IPS-11a (cell line): ENCODE measurements around the gene MYO19.
A peak's percentile ranks its signal among the peaks of the same experiment; 100 is the strongest.

ENCODE experiments used
- H3K4me3 ChIP-seq: one replicate; pipeline ENCODE4 v1.5.1; 2013; ENCODE audit warnings: low read depth, low read length, control low read depth

Gene MYO19, protein sequence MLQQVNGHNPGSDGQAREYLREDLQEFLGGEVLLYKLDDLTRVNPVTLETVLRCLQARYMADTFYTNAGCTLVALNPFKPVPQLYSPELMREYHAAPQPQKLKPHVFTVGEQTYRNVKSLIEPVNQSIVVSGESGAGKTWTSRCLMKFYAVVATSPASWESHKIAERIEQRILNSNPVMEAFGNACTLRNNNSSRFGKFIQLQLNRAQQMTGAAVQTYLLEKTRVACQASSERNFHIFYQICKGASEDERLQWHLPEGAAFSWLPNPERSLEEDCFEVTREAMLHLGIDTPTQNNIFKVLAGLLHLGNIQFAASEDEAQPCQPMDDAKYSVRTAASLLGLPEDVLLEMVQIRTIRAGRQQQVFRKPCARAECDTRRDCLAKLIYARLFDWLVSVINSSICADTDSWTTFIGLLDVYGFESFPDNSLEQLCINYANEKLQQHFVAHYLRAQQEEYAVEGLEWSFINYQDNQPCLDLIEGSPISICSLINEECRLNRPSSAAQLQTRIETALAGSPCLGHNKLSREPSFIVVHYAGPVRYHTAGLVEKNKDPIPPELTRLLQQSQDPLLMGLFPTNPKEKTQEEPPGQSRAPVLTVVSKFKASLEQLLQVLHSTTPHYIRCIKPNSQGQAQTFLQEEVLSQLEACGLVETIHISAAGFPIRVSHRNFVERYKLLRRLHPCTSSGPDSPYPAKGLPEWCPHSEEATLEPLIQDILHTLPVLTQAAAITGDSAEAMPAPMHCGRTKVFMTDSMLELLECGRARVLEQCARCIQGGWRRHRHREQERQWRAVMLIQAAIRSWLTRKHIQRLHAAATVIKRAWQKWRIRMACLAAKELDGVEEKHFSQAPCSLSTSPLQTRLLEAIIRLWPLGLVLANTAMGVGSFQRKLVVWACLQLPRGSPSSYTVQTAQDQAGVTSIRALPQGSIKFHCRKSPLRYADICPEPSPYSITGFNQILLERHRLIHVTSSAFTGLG

DNA sequence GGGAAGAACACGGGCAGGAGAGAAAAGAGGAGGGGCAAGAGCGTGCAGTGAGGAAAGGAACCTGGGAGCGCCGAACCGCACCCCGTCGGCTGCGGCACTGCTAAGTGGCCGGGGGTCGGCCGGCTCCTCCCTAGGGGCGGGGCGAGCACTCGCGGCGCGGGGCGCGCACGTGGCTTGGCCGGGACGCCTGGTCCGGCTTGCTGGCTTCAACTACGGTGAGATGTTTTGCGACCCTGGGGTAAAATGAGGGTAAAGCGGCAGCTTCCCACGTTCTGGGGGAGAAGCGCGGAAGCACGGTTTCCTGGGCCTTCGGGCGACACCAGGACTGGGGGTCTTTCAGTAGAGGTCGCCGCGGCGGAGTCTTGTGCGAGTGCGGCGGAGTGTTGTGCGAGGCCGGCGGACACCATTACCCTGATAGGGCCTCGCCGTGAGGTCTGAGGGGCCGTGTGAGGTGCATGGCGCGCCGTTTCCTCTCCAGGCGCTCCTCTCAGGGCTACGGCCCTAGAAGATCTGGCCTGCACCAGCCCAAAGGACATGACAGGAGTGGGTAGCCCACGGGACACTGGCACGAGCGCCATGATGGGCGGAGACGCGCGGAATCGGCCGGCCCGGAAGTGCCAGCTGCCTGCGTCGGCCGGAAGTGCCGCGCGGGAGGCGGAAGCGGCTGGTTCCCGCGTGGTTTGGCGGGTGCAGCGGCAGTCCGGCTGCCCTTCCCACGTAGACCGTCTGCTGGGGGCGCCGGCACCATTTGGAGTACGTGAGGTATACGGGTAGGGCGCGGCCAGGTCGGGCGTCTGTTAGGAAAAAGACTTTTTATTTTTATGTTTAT, at the start of gene MYO19, which contains the start of gene PIGW:
Gene MYO19 (minus strand): TSS at position 29 of the 829 bp plus-strand sequence. CDS start 2,330 bp downstream, outside the sequence.
Gene PIGW (plus strand): TSS at position 148 of the 829 bp plus-strand sequence. CDS start 2,115 bp downstream, outside the sequence.
- H3K4me3 ChIP-seq, result peak within 1 kb of the TSS; percentile 93

DNA sequence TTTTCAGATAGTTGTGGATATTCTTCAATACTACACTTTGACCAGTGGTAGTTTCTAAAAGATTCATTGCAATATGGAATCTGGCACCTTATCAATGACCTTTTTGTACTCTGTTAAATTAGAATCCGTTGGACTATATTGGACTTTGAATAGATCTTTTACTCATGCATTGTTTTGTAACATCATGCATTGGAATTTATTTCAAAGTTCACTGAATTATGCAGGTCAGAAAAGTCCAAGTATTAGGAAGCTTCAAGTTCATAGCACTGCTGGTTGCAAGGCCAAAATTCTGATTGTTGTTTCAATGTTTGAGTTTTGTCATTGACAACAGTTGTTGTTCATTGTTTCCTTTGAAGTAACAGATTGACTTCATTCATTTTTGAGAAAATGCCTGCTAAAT, 49.1 kb upstream of the MYO19 start:
- no peak overlapping the region for H3K4me3 ChIP-seq

DNA sequence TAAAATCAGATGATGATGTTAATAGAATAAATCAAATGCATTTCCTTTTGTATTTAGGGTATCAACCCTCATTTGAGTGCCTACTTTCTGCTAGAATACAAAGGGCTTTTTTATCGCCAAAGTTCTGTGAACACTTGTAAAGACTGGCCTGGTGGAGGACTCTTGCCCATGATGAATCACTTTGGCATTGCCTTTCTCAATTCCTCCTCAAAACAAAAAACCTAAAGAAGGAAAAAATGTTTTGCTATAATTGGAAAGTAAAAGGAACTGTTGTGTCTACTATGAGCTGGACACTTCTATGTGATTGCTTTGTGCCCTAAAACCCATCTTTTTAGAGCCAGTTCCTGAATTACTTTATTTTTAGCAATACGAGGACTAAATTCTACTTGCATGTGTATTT, 44.0 kb upstream of the MYO19 start:
- no peak overlapping the region for H3K4me3 ChIP-seq

DNA sequence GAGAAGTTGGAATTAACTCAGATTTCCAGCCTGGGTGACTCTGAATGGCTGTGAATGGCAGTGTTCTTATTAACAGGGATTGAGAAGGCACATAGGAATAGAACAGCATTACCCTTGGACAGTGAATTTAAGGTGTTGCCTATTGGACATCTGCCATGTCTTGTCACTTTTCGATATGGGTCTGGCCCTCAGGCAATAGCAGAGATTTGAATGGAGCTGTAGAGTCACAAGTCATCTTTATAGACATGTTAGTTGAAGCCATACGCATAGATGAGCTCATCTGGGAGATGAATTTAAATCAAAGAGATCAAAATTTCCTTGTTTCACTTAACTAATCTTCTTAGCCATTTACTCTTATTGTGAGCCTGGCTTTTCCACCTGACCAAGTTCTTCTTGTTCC, 42.1 kb upstream of the MYO19 start:
- H3K4me3 ChIP-seq, result no peak overlapping the region

DNA sequence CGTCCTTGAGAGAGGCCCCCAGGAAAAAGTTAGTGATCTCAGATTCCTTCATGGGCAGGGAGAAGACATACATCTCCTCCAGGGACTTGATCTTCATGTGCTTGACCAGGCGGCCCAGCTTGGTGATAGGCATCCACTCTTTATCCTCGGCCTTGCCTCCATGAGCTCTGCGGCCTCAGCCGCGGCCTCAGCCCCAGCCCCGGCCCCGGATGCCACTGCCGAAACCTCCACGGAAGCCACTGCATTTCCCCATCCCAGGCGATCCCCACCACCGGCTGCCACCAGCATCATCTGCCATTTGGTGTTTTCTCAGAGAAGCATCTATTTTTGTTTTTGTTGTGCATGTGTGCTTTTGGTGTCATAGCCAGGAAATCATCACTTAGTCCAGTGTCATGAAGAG, 40.4 kb upstream of the MYO19 start:
- no peak overlapping the region for H3K4me3 ChIP-seq

DNA sequence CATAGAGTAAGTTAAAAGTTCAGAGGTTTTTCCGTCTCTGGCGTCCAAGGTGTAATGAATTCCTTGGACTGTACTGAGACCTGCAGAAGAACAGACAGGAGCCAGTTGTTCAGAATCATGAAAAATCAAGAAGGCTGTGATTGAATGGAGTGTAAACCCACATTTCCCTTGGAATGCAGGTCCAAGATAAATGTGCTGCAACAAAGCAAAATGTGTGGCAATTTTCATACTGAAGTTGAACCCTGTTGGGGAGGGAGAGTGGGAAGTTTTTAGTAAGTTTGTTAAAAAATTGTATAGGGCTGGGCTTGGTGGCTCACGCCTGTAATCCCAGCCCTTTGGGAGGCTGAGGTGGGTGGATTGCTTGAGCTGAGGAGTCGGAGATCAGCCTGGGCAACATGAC, 31.4 kb upstream of the MYO19 start:
- H3K4me3 ChIP-seq, result no peak overlapping the region

DNA sequence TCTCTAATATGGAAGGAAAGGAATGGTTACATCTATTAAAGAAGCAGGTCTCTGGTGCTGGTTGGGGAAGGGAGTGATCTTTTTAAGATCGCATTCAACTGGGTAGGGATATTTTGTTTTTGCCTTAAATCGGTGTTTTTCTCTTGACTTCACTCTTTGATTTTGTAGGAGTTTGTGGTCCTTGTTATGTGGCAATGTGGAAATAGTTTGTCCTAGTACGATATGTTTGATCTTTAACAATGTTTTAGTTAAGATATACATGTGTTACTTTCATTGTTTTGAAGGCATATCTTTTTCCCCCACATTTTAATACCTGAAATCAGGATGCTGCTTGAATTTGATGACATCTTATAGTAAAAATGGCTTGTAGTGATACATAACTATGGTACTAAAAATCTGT, 18.8 kb upstream of the MYO19 start:
- no peak overlapping the region for H3K4me3 ChIP-seq

DNA sequence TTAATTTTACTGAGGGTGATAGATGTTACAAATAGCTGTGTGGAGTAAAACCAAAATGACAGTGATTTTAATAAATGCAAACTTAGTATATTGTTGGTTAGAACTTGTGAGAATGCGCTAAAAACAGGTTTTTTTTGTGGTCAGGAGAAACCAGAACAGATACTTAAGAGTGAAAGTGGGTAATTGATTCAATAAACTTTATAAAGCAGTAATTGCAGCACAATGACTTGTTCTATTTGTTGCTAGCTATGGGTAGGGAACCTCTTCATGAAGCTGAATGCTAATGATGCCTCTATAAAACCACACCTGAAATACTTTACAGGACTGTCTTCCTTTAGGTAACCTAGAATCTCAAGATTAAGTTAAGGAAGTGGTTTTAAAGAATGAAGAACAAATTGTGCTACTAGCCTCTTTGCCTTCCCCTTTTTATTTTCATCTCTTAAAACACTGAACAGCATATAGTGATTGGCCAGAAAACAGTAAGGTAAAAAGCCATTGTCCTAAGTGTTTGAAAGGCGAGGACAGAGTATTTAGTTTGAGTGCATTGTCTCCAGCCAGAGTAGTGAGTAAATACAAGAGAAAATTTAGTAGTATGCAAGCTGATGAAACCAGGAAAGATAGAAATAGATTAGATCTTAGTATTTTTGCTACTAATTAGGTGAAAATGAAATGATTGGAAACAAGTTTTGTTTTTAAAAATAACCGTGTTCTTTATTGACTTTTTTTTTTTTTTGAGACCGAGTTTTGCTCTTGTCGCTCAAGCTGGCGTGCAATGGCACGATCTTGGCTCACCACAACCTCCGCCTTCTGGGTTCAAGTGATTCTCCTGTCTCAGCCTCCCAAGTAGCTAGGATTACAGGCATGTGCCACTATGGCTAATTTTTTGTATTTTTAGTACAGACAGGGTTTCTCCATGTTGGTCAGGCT, 16.1 kb upstream of the MYO19 start:
- no peak overlapping the region for H3K4me3 ChIP-seq

DNA sequence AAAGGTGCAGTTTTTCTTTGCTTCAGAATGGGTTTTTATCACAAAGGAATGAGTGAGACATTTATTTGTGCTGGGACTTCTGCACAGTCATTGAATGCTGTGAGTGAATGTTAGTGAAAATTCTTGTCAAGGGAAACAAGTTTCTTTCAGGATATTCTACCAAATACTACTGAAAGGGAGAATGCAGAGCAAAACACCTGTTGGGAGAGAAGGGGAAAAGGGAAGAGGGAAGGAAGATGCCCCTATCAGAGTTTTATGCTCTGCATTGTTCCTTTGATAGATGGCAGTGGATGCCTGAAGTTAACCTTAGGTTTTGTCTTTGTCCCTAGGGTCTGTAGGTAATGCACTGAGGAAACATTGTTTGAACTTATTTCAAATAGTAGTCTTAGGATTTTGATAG, 13.1 kb upstream of the MYO19 start:
- no peak overlapping the region for H3K4me3 ChIP-seq

DNA sequence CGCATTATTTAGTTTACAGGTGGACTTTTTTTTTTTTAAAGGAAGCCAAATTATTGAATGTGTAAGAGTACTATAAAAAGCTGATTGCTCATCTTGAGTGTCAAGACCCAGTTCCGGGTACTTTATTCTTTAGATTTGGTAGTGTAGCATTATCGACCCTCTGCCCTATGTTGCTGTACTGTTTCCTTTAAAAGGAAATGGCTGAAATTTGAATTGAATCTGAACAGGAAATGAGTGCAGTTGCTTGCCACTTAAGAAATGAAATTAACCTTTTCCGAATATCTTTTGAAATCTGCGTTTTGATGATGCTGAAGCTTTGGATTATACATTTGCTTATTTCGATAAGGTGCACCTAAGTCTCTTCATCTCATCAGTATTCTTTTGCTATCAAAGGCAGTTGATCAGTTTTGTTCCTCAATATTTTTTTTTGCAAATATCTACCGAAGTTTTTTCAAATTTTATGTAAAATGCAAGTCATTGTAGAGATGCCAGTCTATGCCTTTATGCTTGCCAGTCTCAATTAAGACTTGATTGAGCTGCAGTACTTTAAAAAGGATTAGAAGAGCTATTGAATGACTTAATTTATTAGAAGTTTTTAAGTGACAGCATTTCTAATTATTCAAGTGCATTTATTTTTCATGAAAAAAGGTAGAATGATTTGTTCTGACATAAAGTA, 11.9 kb upstream of the MYO19 start:
- peak overlapping the region; percentile 68 for H3K4me3 ChIP-seq

DNA sequence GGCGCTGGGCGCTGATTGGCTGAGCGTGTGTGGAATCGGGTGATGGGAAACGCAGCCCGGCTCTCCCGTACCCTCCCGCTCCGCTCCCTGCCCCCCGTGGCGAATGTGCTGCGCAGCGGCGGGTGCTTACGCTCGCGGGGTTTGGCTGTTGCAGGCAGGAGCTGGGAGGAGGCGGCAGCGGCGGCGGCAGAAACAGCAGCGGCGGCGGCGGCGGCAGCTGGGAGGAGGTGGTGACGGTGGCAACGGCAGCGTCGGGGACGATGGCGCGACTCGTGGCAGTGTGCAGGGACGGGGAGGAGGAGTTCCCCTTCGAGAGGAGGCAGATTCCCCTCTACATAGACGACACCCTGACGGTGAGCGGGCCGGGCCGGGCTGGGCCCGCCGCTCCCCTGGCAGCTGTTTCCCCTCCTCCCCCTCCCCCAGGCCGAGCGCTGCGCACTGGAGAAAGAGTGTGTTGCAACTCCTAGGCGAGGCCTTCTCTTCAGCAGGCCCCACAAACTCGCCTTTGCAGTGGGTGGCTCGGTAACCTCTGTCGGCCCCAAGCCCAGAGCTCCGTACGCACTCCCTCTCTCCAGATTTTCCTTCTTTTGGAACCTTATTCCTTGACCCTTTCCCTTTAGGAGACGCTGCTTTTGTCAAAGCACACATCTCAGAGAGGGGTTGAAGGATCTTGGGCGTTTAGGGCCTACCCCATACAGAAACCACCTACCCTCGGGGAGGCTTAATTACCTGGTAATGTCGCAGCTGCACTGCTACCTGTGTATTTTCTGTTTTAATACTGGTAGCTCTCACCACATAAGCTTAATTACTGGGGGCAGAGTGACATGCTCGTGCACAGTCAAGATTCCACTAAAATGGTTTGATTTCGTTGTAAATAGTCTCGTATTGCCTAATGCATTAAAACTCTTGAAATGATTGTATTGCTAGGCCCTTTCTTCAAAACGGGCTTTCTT, 11.1 kb upstream of the MYO19 start:
- peak overlapping the region; percentile 68 for H3K4me3 ChIP-seq

DNA sequence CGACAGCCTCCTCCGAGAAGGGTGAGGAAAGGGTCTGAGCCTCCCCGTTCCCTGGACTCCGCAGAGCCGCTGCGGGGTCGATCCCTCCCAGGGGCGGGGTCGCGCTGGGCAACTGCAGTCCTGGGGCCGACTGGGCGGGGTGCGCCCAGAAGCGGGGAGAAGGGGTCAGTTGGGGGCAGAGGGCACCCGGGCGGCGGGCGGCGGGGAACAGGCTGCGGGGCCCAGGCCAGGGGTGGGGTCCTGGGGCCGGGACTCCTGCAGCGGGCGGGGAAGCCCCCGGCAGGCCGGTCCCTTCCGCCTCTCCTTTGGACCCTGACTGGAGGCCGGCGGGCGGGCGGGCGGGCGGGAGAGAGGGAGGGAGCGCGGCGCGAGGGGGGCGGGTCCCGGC, 10.4 kb upstream of the MYO19 start:
- H3K4me3 ChIP-seq, result peak overlapping the region; percentile 85

DNA sequence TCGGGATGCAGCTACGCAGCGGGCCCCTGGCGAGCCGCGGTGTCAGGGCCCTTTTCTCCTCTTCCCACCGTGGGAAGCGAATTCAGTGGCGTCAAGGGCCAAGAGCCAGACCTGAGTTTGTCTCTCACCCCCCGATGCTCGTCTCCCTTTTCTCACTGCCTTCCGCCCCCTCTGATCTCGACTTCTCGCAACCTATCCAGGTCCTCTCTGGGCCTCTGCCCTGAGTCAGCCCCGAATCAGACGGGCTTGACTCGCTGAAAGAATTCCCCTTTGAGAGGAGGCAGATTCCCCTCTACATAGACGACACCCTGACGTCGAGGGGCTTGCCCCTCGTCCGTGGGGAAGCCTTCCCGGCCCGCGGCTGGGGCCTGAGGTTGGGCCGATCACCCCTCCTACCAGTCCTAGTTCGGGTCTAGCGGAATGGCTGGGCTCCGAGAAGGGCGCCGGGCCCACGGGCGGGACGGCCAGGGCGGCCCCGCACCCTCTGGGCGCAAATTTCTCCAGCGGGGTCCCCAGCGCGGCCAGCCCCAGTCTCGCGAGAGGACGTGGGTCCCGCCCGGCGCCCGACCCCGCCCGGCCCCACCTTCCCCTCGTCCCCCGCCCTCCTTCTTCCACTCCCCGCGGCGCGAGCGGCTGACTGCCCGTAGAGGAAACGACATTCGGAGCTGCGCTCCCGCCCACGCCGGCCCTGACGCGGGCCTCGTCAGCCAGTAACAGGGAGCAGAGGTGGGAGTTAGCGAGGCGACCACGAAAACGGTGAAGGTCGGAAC, 9.8 kb upstream of the MYO19 start, which contains the start of gene GGNBP2:
Gene GGNBP2 (plus strand): TSS at position 613 of the 770 bp plus-strand sequence. CDS start 806 bp downstream, outside the sequence.
- H3K4me3 ChIP-seq, result peak within 1 kb of the TSS; percentile 85

DNA sequence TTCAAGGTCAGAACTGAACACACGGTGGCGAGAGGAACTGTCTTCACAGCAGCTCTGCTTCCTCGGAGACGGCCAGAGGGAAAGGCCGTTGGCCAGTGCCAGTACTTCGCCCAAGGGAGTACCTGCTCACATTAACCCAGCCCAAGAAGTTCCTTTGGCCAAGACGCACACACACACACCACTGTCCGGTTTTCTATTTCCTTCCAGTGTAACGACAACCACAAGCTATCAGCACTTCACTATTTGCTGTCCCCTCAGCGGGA, 9.3 kb upstream of the MYO19 start:
- peak overlapping the region; percentile 85 for H3K4me3 ChIP-seq

DNA sequence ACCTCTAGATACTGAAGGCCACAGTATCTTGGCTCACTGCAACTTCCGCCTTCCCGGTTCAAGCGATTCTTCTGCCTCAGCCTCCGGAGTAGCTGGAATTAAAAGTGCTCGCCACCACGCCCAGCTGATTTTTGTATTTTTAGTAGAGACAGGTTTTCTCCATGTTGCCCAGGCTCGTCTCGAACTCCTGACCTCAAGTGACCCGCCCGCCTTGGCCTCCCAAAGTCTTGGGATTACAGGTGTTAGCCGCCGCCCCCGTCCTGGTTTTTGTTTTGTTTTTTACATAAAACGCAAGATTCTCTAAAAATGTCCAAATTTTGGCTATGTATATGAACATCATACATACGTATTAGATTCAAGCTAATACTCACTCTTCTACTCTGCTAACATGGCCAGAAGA, 8.1 kb upstream of the MYO19 start:
- H3K4me3 ChIP-seq, result no peak overlapping the region

DNA sequence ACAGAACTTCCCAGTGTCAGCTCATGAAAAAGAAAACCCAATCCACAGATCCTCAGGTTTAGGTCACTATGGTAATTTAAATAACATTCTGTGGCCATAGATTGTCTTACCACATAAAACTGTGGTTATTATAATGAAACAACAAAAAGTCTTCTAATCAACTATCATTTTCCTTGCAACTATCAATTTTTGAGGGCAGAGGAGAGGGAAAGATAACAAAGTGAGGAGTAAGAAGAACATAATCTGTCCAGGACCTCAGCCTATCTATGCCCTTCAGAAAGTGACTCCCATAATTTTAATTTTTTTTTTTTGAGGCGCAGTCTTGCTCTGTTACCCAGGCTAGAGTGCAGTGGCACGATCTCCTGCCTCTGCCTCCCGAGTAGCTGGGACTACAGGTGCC, 6.0 kb upstream of the MYO19 start:
- H3K4me3 ChIP-seq, result no peak overlapping the region

DNA sequence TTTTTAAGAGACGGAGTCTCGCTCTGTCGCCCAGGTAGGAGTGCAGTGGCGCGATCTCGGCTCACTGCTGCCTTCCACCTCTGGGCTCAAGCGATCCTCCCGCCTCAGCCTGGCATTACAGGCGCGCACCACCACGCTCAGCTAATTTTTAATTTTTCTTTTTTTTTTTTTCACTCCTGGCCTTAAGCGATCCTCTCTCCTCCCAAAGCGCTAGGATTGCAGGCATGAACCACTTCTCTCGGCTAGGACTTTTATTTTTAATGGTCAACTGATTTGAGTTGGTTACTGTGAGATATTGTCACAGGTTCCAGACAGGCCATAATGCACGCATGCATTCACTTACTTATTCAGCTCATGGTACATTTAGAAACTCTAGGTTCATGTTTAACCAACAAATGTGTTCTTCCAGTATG, 1.0 kb upstream of the MYO19 start:
- H3K4me3 ChIP-seq, result peak overlapping the region; percentile 93
